Prostate gland (tissue), 2 donors: ENCODE results near the gene KIAA1671.

Experiments used
- CTCF ChIP-seq, 4 experiments: fragments of 200-600 bp in 2 of 4; fragments of 450-650 bp in 2 of 4; sonication (generic) in 2 of 4; IDR thresholded peaks; 1 replicate in 3 of 4; 2 replicates in 1 of 4; pipeline ENCODE4 v1.5.1; 2016 to 2019; ENCODE audit warnings: antibody characterized with exemption in 4 of 4, mild to moderate bottlenecking in 2 of 4, moderate library complexity in 2 of 4
- POLR2A ChIP-seq: fragments of 450-650 bp; IDR thresholded peaks from one replicate; pipeline ENCODE4 v1.6.1; 2016; ENCODE audit warnings: antibody characterized with exemption, mild to moderate bottlenecking

DNA sequence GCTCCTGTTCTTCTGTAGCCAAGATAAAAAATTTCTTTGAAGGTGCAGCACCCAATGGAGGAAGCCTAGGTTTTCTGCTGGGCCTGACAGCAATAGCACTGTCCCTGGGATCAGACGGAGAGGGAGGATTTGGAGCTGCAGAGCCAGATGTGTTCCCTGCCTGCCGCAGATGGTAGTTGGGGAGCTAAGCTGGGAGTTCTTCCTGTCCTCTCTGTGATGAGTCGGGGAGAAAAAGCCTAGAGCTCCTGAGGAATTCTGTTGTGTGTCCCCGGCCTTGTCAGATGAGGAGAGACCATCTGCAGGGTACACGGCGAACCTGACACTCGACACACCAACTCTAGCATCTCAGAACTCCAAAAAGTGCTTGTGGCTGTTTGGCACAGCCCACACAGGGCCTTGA is 143.4 kb downstream of the KIAA1671 start:
- TF ChIP-seq CTCF (IDR thresholded peaks at IDR 0.05) (no peak), POLR2A (no peak)
